HEK293 (cell line): ENCODE data around the gene ACADL.

ENCODE experiments used
- TF ChIP-seq, protein P1 (sequence below): fragments of 450-650 bp; formaldehyde crosslinking; IDR thresholded peaks from 2 replicates; pipeline ENCODE4 v1.5.1; 2016; ENCODE audit warnings: missing biosample characterization, missing genetic modification characterization
- TF ChIP-seq, protein P2 (sequence below): fragments of 450-650 bp; formaldehyde crosslinking; IDR thresholded peaks from 2 replicates; pipeline ENCODE4 v1.5.1; 2016; ENCODE audit warnings: missing biosample characterization, missing genetic modification characterization

DNA sequence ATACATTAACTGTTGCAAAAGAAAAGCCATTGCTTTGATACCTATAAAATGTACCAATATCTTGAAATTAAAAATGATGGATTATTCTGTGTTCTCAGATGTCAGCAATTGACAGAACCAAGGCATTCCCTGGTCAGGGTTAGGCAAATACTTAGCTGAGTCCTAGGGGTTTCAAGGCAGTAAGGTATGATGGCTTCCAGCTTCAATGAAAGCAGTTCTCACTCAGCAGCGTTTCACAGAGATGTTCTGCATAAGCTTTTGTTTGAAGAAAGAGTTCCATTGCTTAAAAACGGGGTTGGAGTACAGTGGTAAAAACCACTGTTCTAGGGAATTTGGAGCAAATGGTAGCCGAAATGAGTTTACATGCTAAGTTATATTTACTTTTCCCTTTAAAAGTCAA is 37.1 kb downstream of the ACADL start:
- TF ChIP-seq, protein P1, sequence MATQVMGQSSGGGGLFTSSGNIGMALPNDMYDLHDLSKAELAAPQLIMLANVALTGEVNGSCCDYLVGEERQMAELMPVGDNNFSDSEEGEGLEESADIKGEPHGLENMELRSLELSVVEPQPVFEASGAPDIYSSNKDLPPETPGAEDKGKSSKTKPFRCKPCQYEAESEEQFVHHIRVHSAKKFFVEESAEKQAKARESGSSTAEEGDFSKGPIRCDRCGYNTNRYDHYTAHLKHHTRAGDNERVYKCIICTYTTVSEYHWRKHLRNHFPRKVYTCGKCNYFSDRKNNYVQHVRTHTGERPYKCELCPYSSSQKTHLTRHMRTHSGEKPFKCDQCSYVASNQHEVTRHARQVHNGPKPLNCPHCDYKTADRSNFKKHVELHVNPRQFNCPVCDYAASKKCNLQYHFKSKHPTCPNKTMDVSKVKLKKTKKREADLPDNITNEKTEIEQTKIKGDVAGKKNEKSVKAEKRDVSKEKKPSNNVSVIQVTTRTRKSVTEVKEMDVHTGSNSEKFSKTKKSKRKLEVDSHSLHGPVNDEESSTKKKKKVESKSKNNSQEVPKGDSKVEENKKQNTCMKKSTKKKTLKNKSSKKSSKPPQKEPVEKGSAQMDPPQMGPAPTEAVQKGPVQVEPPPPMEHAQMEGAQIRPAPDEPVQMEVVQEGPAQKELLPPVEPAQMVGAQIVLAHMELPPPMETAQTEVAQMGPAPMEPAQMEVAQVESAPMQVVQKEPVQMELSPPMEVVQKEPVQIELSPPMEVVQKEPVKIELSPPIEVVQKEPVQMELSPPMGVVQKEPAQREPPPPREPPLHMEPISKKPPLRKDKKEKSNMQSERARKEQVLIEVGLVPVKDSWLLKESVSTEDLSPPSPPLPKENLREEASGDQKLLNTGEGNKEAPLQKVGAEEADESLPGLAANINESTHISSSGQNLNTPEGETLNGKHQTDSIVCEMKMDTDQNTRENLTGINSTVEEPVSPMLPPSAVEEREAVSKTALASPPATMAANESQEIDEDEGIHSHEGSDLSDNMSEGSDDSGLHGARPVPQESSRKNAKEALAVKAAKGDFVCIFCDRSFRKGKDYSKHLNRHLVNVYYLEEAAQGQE: no peak
- TF ChIP-seq, protein P2, sequence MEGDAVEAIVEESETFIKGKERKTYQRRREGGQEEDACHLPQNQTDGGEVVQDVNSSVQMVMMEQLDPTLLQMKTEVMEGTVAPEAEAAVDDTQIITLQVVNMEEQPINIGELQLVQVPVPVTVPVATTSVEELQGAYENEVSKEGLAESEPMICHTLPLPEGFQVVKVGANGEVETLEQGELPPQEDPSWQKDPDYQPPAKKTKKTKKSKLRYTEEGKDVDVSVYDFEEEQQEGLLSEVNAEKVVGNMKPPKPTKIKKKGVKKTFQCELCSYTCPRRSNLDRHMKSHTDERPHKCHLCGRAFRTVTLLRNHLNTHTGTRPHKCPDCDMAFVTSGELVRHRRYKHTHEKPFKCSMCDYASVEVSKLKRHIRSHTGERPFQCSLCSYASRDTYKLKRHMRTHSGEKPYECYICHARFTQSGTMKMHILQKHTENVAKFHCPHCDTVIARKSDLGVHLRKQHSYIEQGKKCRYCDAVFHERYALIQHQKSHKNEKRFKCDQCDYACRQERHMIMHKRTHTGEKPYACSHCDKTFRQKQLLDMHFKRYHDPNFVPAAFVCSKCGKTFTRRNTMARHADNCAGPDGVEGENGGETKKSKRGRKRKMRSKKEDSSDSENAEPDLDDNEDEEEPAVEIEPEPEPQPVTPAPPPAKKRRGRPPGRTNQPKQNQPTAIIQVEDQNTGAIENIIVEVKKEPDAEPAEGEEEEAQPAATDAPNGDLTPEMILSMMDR (tag by site-specific recombination): no peak
